ENCODE data around the gene SV2B.

The SV2B gene

DNA sequence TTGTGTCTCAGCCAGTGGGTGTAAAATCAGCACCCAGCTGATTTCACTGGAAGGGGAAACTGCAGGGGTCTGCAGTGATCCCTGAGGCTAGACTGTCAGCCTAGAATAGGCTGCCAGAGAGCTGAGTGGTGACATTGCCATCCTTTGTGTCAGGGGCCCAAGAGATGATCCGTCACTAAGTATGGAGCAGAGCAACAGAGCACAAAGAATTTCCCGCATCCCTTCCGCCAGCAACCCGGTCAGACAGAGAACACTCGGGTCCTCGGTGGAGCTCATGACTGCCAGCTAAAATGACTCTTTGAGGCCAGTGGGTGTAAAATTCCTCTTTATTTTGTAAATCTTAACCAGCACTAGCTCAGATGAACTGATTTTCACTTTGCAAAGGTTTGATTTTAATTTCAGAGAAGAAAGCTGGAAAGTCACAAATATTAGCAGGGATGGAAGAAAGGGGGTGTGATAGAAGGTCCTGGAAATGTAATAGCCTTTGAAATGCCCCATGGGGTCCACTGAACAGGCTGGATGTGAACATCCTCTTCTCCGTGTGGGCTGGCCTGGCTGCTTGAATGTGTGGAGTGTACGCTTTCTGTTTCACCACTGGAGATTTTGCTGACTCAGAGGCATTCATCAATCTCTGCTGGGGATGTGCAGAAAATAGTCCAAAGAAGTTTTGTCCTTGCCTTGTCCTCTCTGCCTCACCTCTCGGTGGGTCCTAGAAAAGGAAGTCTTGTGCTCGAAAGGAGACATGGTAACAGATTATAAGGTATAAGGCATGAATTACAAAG is 138.8 kb downstream of the SV2B start:
- no peak for DNase-seq

DNA sequence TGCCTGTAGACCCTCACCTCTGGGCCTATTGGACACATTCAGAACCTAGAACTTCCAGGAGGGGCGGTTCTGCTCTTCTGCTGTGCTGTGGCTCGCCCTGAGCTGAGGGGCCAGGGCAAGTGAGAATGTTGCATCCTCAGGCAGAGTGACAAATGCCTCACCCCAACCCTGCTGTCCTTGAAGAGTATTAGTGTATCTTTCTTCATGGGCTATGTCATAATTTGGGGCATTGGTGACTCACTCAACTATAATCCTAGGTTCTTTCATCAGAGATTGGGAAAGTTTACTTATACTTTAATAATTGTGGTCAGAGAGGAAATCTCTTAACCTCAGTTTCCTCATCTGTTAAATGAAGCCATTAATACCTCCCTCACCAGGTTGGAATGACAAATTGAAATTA is 143.8 kb downstream of the SV2B start:
- DNase-seq: no peak

- no peak for DNase-seq
Measured at GRCh38 chr15:91244919-91245318, 144.9 kb downstream of the SV2B start.

- no peak for DNase-seq
Measured at GRCh38 chr15:91246998-91247397, 146.9 kb downstream of the SV2B start.

DNA sequence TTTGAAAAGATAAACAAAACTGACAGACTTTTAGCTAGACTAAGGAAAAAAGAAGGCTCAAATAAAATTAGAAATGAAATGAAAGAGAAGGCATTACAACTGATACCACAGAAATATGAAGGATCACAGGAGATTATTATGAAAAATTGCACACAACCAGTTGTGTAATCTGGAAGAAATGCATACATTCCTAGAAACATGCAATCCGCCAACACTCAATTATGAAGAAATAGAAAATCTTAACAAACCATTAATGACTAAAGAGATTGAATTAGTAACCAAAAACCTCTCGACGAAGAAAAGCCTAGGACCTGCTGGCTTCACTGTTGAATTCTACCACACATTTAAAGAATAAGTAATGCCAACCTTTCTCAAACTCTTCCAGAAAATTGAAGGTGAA is 149.5 kb downstream of the SV2B start:
- DNase-seq: no peak

GRCh38 chr15:91252322-91252721 is 152.3 kb downstream of the SV2B start:
- DNase-seq: no peak

DNA sequence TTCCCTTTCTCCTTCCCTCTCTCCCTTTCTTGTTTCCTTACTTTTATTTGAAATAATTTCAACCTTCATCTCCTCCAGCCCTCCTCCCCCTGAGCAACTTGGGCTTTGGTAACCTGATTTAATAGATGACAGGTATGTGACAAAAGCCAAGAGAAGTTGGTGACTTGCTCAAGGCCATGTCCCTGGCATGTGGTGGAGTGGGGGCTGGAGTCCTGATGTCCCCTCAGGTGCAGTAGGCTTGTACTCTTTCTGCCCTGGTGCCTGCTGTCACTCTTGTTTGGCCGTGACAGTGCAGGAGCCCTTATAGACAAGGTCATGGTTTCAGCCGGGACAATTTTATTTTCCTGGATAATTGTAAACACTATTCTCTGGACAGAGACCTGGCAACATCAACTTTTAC is 152.7 kb downstream of the SV2B start:
- no peak for DNase-seq

- peak; percentile 50 for DNase-seq
Measured at GRCh38 chr15:91253605-91254004, 153.5 kb downstream of the SV2B start.

DNA sequence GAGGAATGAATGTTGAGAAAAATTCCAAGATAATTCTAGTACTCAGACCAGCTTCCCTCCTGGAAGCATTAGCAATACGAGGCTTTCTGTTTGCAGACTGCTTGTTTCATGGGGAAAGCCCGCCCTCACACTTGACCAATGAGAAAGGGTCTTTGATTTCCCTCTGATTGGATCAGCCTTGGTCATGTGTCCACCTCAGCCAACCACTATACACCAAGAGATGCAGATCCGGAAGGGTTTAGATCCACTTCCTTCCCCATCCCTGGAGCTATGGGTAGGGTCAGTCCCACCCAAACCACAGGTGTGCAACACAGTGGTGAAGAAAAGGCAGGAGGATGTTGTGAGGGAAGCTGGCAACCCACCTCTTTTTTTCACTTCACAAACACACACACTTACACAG is 154.7 kb downstream of the SV2B start:
- no peak for DNase-seq

DNA sequence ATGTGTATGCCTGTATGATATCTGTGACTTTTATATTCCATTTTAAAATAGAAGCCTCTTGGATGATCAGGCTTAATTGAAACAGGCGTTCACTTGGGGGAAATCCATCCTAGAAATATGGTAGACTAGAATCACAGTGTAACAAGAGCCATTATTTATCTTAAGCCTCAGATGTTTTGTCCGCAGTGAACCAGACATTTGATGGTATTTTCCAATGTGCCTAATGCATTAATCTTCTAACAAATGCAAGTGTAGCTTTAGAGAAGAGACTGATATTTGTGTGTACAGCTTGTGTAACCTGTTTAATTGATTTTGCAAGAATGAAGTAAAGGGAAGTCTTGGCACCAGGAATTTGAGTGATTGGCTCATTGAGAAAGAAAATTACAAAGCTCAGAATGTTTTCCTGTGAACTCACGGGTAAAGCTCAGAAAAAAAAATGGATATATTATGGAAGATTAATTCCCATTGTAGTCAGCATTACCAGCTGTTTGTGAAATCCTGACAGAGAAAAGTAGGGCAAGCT is 155.7 kb downstream of the SV2B start:
- no peak for DNase-seq

DNA sequence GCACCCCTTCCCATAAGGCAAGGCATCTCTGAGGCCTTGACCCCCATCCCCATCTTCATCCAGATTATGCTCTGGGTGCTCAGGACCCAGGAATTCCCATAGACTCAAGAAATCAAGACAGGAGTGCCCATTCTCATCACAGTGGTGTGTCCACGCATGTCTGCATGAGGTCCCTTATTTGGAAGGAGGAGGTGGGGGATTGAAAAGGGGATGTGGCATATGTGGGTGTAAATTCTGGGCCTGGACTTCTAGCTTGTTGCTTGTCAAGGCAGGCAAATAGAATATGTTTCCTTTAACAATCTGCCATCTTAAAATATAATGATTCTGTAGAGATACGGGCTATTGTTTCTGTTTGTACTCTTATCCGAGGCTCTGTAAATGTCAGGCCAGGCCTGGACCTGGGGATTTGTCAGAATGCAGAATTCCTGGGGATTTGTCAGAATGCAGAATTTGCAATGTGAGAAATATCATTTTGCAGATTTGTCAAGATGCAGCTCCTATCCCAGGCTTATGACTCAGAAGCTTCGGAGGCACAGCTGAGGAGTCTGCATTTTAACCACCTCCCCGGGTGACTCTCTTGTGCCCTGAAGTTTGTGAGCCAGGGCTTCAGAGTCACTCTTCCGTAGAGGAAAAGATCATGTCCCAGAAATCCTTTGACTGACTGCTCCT is 157.8 kb downstream of the SV2B start:
- peak; percentile 48 for DNase-seq

- peak; percentile 75 for DNase-seq
Measured at GRCh38 chr15:91258415-91258759, 158.3 kb downstream of the SV2B start.

DNA sequence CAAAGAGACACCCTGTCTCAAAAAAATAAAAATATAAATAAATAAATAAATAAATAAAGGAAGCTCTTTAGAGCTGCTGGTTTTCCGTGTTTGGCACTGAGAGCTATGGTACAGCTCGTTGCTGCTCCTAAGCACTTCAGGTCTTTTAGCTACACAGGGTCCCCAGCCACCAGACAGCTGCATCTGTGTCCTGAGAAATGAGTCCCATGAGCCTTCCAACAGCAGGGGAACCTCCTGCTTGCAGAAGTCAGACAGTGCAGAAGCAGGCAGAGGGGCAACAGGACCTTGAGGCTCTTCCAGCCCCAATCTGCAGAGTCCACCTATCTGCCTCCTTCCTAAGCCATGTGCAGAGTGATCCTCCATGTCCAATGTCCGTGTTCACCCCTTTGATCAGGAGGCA is 159.0 kb downstream of the SV2B start:
- DNase-seq: no peak

DNA sequence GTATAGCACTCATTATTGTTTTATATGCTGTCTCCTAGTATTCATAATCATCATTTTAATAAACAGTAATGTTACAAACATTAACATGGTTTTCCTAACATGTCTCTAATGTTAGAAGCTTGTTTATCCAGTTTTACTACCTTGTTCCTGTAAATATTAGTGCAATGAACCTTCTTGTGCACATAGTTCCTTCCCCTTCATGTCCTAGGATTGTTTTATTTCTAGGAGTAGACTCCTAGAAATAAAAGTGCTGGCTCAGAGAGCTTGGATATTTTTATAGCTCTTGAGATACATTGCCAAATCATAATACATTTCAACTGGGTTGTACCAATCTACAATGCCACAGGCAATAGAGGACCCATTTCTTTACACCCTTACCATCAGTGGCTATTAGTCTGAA is 161.3 kb downstream of the SV2B start:
- DNase-seq: no peak

DNA sequence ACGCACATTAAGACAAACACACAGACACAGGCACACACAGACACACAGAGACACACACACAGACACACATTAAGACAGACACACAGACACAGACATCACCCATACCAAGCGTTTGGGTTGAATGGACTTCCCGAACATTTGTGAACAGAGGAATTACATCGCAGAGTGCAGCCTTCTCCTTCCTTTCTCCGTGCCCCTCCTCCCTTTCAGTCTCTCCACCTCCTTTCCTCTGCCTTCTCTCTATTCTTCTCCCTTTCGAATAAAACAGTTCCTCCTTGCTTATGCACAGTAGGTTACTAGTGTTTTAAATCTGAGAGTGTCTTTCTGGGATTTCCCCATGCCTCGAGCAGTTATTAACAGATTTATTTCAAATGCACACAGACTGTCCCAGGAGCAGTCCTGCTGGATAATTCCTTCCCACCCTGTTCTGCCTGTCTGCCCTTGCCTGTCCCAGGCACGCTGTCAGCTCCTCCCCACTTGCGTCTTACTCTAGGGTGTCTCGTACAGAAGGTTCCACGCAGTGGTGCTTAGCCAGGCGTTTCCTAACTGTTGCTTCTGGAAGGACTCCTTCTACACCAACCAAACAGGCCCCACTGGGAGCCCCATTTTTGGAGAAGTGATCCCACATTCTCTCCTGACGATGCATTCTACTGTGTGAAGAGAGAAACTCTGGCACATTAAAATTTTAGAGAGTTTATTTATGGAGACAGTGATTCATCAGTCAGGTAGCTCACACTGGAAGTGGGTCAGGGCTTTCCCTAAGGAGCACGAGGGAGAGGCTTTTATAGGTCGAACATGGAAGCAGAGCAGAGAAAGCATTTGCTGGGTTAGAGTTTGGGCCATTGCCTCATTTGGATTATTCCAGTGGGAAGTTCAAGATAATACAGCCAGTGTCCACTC is 163.8 kb downstream of the SV2B start:
- no peak for DNase-seq

DNA sequence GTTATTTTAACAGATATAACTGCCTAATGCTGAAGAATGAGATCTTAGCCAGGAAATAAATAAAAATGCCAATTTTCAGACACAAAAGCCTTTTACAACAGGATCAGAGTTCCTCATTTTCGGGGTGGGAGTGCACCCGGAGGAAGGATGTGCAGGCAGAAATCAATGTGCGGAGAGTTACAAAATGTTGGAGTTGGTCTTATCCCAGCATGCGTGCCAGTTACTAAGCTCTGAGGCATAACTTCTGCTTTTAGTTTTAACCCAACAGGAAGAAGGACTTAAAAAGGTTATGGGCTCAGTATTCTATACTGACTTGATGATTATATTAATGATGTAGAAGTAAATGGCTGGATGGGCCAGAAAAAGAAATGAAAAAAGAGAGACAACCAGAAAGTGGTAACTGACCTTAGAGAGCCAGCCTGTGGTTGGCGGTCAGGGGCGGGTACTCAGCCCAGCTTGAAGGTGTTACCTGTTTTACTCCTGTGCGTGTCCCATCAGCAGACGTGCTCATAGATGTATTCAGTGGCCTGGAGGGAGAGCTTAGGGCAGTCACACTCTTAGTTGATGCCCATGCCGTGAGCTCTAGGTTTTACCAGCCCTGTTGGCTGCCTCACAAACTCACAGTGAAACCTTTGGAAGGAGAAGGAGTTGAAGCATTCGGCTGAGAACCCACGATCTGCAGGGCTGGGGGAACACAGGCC is 164.7 kb downstream of the SV2B start:
- DNase-seq: peak; percentile 82

- DNase-seq: peak; percentile 25
Measured at GRCh38 chr15:91265416-91265940, 165.4 kb downstream of the SV2B start.

DNA sequence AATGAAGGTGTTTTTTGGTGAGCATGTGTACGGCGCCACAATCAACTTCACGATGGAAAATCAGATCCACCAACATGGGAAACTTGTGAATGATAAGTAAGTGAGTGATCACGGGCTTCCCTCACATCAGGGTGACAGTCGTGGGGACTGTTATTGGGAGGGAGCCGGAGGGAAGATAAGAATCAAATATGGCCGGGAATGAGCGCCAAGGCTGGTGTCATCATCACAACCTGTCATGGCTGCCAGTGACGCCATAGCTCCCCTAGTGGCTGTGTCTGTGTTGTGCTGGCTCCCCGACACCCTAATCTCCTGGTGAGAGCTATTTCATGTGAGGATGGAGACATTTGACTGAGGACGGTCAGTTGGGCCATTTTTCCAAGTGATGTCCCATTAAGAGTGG is 168.5 kb downstream of the SV2B start:
- DNase-seq: no peak

DNA sequence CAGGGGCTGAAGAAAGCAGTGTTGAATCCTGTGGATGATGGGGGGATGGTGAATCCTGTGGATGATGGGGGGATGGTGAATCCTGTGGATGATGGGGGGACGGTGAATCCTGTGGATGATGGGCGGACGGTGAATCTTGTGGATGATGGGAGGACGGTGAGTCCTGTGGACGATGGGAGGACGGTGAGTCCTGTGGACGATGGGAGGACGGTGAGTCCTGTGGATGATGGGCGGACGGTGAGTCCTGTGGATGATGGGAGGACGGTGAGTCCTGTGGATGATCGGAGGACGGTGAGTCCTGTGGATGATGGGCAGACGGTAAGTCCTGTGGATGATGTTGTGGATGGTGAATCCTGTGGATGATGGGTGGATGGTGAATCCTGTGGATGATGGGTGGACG is 170.7 kb downstream of the SV2B start:
- DNase-seq: no peak

DNA sequence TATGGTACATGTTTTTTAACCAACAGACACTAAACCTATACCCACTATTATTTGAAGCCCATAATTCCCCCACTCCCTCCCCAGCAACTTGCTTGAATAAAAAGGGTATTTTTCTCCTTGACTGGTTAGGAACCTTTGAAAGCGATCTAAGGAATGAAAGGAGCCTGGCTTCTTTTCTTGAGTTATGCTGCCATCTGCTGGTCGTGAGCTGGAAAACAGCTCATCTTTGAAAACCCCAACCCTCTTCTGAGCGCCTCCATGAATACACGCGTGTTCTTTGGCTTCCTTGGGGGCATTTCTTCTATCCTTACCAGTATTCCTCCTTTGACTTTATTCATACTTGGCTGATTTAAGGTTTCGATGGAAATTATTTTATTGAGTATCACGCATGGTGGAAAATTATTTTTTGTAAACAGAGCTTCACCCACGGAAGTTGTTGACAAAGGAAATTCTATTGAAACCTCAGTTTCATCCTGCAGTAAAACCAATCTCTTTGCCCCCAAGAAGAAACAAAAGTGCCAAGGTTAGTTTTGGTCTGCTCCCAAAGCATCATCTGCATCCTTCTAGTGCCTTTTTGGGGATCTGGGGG is 171.6 kb downstream of the SV2B start:
- peak; percentile 47 for DNase-seq

- DNase-seq: no peak
Measured at GRCh38 chr15:91275844-91276243, 175.8 kb downstream of the SV2B start.

GRCh38 chr15:91278951-91279350 is 178.9 kb downstream of the SV2B start:
- DNase-seq: no peak

All from GDM1 (cell line).